Liver (tissue), 9 donors: ENCODE measurements around the gene ADGRF1. TPM values are rescaled to one million over a fixed set of nuclear protein-coding genes. Genes with fewer than 3 reads are reported as not detected.

Source experiments
- DNase-seq: peaks from one replicate; pipeline ENCODE4 v3.0.0-alpha.2; 2017; ENCODE audit warnings: low spot score
- H3K27ac ChIP-seq, 2 donors: one replicate each; pipeline ENCODE4 v1.7.0; 2013; ENCODE audit warnings: inconsistent platforms in 2 of 2, low read length in 2 of 2, control low read depth in 1 of 2, low read depth in 1 of 2, mild to moderate bottlenecking in 1 of 2
- H3K27me3 ChIP-seq, 4 donors: one replicate each; pipeline versions ENCODE4 v1.6.1 to v1.7.0; 2013; ENCODE audit warnings: low read length in 3 of 4, inconsistent platforms in 1 of 4, mild to moderate bottlenecking in 1 of 4, moderate library complexity in 1 of 4; ENCODE audit not compliant: control insufficient read depth in 4 of 4, insufficient read depth in 4 of 4
- H3K36me3 ChIP-seq, 4 donors: one replicate each; pipeline versions ENCODE4 v1.6.1 to v1.7.0; 2013; ENCODE audit warnings: low read length in 3 of 4, mild to moderate bottlenecking in 3 of 4, low read depth in 1 of 4, moderate library complexity in 1 of 4; ENCODE audit not compliant: control insufficient read depth in 4 of 4, insufficient read depth in 3 of 4
- H3K4me1 ChIP-seq, 4 donors: one replicate each; pipeline versions ENCODE4 v1.6.1 to v1.7.0; 2013; ENCODE audit warnings: low read length in 3 of 4, mild to moderate bottlenecking in 3 of 4, moderate library complexity in 1 of 4; ENCODE audit not compliant: control insufficient read depth in 4 of 4, insufficient read depth in 4 of 4
- H3K4me3 ChIP-seq, 3 donors: one replicate each; pipeline versions ENCODE4 v1.6.1 to v1.7.0; 2013; ENCODE audit warnings: low read length in 3 of 3, control low read depth in 1 of 3, low read depth in 1 of 3, mild to moderate bottlenecking in 1 of 3
- H3K9ac ChIP-seq, 2 donors: one replicate each; pipeline ENCODE4 v1.7.0; 2013; ENCODE audit warnings: low read length in 2 of 2, mild to moderate bottlenecking in 2 of 2, moderate library complexity in 2 of 2, control low read depth in 1 of 2, low read depth in 1 of 2
- H3K9me3 ChIP-seq, 4 donors: one replicate each; pipeline versions ENCODE4 v1.6.1 to v1.7.0; 2013; ENCODE audit warnings: low read length in 3 of 4; ENCODE audit not compliant: control insufficient read depth in 4 of 4
- EGR1 ChIP-seq, 2 donors: IDR thresholded peaks; 2 replicates each; pipeline ENCODE4 v1.6.1; 2016 to 2018; ENCODE audit warnings: antibody characterized with exemption in 2 of 2, low read depth in 2 of 2
- FOXA1 ChIP-seq: IDR thresholded peaks from 2 replicates; pipeline ENCODE4 v1.6.1; 2016; ENCODE audit warnings: antibody characterized with exemption
- FOXA2 ChIP-seq: IDR thresholded peaks from 2 replicates; pipeline ENCODE4 v1.6.1; 2016; ENCODE audit warnings: antibody characterized with exemption
- GABPA ChIP-seq, 2 donors: IDR thresholded peaks in 1 of 2; conservative IDR thresholded peaks in 1 of 2; 2 replicates each; pipeline ENCODE4 v1.6.1; 2016; ENCODE audit warnings: antibody characterized with exemption in 2 of 2, mild to moderate bottlenecking in 1 of 2, moderate library complexity in 1 of 2
- HNF4A ChIP-seq, 2 donors: conservative IDR thresholded peaks; 2 replicates each; pipeline ENCODE4 v1.6.1; 2016; ENCODE audit warnings: antibody characterized with exemption in 2 of 2, mild to moderate bottlenecking in 2 of 2
- HNF4G ChIP-seq: IDR thresholded peaks from 2 replicates; pipeline ENCODE4 v1.6.1; 2016; ENCODE audit warnings: antibody characterized with exemption
- JUND ChIP-seq, 2 donors: IDR thresholded peaks; 2 replicates each; pipeline ENCODE4 v1.6.1; 2016; ENCODE audit warnings: antibody characterized with exemption in 2 of 2
- NR2F2 ChIP-seq: IDR thresholded peaks from 2 replicates; pipeline ENCODE4 v1.6.1; 2016; ENCODE audit warnings: antibody characterized with exemption
- RAD21 ChIP-seq, 2 donors: IDR thresholded peaks; 2 replicates each; pipeline ENCODE4 v1.6.1; 2016; ENCODE audit warnings: antibody characterized with exemption in 2 of 2, mild to moderate bottlenecking in 2 of 2
- RXRA ChIP-seq, 2 donors: IDR thresholded peaks; 2 replicates each; pipeline ENCODE4 v1.6.1; 2017 to 2018; ENCODE audit warnings: antibody characterized with exemption in 2 of 2, mild to moderate bottlenecking in 1 of 2
- SP1 ChIP-seq: IDR thresholded peaks from 2 replicates; pipeline ENCODE4 v1.6.1; 2018; ENCODE audit warnings: antibody characterized with exemption, mild to moderate bottlenecking
- TAF1 ChIP-seq: conservative IDR thresholded peaks from 2 replicates; pipeline ENCODE4 v1.6.1; 2016; ENCODE audit warnings: antibody characterized with exemption, mild to moderate bottlenecking
- YY1 ChIP-seq: IDR thresholded peaks from 2 replicates; pipeline ENCODE4 v1.6.1; 2016; ENCODE audit warnings: antibody characterized with exemption, mild to moderate bottlenecking
- WGBS: extraction: QIAGEN DNeasy Blood & Tissue Kit; methylation state at CpG from one replicate; pipeline ENCODE4 v1.1.7; 2013; 5-methylcytosine and 5-hydroxymethylcytosine counted together
- polyA plus RNA-seq, 2 donors: library from polyadenylated mRNA; stranded (reverse) in 1 of 2; unstranded in 1 of 2; fragments of 200-250 nt in 1 of 2; fragments of >200 nt in 1 of 2; fragmentation: Nextera tagmentation in 1 of 2; extraction: Ambion mirVana in 1 of 2; gene quantifications; one replicate each; pipeline versions ENCODE4 v1.2.1 to v1.2.3, GENCODE V29; 2013 to 2015
- total RNA-seq, 2 donors: library from RNA; depleted of rRNA; stranded (reverse); fragments of >200 nt; gene quantifications; one replicate each; pipeline ENCODE4 v1.2.3, GENCODE V29; 2014
- TF ChIP-seq, protein P1 (sequence below): IDR thresholded peaks from 2 replicates; pipeline ENCODE4 v1.6.1; 2016; ENCODE audit warnings: antibody characterized with exemption, mild to moderate bottlenecking
- TF ChIP-seq, protein P2 (sequence below): IDR thresholded peaks from 2 replicates; pipeline ENCODE4 v1.6.1; 2016; ENCODE audit warnings: antibody characterized with exemption
- TF ChIP-seq, protein P3 (sequence below): IDR thresholded peaks from 2 replicates; pipeline ENCODE4 v1.6.1; 2016; ENCODE audit warnings: antibody characterized with exemption
- TF ChIP-seq, protein P4 (sequence below): IDR thresholded peaks from 2 replicates; pipeline ENCODE4 v1.6.1; 2016; ENCODE audit warnings: antibody characterized with exemption
- TF ChIP-seq, protein P5 (sequence below): fragments of 150-350 bp; IDR thresholded peaks from 2 replicates; pipeline ENCODE4 v1.5.1; 2017; ENCODE audit warnings: improper control_type of control experiment, low read depth, low read length; ENCODE audit not compliant: missing input control
- donor health status: healthy.
- donor health status: healthy.
- donor health status: healthy.
- donor health status: healthy.
- donor health status: healthy.

The ADGRF1 gene
- total and polyA plus RNA-seq, 4 donors, result 0.01 TPM; not detected in 3

DNA sequence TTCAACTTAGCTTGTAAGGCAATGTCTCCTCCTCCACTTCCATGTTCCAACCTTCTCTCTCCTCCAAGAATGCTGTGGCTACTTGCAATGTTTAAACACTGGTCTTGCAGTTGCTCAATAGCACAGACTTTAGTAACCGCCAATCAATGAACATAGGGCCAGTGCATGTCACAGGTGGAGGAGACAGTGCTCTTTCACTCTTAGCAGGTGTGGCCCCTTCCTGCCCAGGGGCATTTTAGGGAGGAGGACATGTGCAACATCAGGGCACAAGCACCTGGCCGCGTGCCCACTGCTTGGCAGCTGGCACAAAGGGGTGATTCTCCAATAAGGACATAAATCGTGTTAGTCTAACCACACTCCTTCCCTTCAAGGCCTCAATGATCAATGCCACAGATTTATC is 41.3 kb downstream of the ADGRF1 start:
- Histone ChIP-seq H3K27me3 (no peaks in the 10 kb centered on the region), H3K9me3 (no peaks in the 10 kb centered on the region), H3K36me3 (no peaks in the 10 kb centered on the region), H3K4me1 (no peaks in the 10 kb centered on the region), H3K27ac (no peak overlapping the region), H3K4me3 (no peak overlapping the region), H3K9ac (no peak overlapping the region)
- no peak for TF ChIP-seq YY1
- TF ChIP-seq, protein P1, sequence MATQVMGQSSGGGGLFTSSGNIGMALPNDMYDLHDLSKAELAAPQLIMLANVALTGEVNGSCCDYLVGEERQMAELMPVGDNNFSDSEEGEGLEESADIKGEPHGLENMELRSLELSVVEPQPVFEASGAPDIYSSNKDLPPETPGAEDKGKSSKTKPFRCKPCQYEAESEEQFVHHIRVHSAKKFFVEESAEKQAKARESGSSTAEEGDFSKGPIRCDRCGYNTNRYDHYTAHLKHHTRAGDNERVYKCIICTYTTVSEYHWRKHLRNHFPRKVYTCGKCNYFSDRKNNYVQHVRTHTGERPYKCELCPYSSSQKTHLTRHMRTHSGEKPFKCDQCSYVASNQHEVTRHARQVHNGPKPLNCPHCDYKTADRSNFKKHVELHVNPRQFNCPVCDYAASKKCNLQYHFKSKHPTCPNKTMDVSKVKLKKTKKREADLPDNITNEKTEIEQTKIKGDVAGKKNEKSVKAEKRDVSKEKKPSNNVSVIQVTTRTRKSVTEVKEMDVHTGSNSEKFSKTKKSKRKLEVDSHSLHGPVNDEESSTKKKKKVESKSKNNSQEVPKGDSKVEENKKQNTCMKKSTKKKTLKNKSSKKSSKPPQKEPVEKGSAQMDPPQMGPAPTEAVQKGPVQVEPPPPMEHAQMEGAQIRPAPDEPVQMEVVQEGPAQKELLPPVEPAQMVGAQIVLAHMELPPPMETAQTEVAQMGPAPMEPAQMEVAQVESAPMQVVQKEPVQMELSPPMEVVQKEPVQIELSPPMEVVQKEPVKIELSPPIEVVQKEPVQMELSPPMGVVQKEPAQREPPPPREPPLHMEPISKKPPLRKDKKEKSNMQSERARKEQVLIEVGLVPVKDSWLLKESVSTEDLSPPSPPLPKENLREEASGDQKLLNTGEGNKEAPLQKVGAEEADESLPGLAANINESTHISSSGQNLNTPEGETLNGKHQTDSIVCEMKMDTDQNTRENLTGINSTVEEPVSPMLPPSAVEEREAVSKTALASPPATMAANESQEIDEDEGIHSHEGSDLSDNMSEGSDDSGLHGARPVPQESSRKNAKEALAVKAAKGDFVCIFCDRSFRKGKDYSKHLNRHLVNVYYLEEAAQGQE, result no peak
- TF ChIP-seq, protein P2, sequence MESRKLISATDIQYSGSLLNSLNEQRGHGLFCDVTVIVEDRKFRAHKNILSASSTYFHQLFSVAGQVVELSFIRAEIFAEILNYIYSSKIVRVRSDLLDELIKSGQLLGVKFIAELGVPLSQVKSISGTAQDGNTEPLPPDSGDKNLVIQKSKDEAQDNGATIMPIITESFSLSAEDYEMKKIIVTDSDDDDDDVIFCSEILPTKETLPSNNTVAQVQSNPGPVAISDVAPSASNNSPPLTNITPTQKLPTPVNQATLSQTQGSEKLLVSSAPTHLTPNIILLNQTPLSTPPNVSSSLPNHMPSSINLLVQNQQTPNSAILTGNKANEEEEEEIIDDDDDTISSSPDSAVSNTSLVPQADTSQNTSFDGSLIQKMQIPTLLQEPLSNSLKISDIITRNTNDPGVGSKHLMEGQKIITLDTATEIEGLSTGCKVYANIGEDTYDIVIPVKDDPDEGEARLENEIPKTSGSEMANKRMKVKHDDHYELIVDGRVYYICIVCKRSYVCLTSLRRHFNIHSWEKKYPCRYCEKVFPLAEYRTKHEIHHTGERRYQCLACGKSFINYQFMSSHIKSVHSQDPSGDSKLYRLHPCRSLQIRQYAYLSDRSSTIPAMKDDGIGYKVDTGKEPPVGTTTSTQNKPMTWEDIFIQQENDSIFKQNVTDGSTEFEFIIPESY, result no peak
- DNase-seq, result no peak
- 85% methylated on average over 4 of the region's 4 CpGs for WGBS

DNA sequence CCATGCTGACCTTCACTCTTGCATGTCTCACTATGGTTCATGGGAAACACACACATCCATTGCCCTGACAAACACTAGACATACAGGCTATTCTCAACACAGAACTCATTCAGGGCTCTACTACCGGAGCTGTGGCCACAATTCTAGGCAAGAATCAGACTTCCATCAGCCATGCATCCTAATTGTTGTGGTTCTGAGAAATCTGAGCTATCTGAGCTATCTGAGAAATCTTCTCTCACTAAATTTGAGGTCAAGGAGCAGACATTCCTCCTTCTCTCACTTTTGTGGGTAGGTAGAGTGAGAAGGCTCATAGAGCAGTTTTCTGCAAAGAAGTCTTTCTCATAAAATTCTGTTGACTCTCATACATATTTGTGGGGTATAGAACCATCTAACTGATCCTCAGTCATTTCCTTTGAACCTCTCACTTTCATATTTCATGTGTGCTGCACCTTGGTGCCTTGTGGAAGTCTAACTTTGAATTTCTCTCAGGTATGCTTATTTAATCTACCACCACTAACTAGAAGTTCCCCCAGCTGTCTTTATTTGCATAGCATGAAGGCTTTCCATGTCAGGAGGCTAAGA is 43.6 kb downstream of the ADGRF1 start:
- Histone ChIP-seq H3K4me3 (no peak overlapping the region), H3K9me3 (no peaks in the 10 kb centered on the region), H3K36me3 (no peaks in the 10 kb centered on the region), H3K4me1 (no peaks in the 10 kb centered on the region), H3K9ac (no peak overlapping the region), H3K27me3 (peaks cover 0 to 4% (median 0%) of the 10 kb centered on the region in 4 donors), H3K27ac (no peak overlapping the region)
- TF ChIP-seq FOXA2 (no peak), RAD21 (IDR thresholded peaks at IDR 0.05) (no peak), GABPA (IDR thresholded peaks at IDR 0.05 in 1 of 2, conservative IDR thresholded peaks at IDR 0.05 in 1 of 2) (no peak), HNF4G (no peak), EGR1 (IDR thresholded peaks at IDR 0.05; ENCODE audit: low read depth in 2 of 2) (no peak), NR2F2 (no peak), TAF1 (no peak), HNF4A (conservative IDR thresholded peaks at IDR 0.05) (no peak), FOXA1 (no peak), RXRA (IDR thresholded peaks at IDR 0.05) (no peak), SP1 (no peak), YY1 (no peak), JUND (IDR thresholded peaks at IDR 0.05) (no peak)
- TF ChIP-seq, protein P1, result no peak
- TF ChIP-seq, protein P3, sequence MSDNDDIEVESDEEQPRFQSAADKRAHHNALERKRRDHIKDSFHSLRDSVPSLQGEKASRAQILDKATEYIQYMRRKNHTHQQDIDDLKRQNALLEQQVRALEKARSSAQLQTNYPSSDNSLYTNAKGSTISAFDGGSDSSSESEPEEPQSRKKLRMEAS, result no peak
- TF ChIP-seq, protein P4, sequence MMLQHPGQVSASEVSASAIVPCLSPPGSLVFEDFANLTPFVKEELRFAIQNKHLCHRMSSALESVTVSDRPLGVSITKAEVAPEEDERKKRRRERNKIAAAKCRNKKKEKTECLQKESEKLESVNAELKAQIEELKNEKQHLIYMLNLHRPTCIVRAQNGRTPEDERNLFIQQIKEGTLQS, result no peak
- TF ChIP-seq, protein P2, result no peak
- TF ChIP-seq, protein P5, sequence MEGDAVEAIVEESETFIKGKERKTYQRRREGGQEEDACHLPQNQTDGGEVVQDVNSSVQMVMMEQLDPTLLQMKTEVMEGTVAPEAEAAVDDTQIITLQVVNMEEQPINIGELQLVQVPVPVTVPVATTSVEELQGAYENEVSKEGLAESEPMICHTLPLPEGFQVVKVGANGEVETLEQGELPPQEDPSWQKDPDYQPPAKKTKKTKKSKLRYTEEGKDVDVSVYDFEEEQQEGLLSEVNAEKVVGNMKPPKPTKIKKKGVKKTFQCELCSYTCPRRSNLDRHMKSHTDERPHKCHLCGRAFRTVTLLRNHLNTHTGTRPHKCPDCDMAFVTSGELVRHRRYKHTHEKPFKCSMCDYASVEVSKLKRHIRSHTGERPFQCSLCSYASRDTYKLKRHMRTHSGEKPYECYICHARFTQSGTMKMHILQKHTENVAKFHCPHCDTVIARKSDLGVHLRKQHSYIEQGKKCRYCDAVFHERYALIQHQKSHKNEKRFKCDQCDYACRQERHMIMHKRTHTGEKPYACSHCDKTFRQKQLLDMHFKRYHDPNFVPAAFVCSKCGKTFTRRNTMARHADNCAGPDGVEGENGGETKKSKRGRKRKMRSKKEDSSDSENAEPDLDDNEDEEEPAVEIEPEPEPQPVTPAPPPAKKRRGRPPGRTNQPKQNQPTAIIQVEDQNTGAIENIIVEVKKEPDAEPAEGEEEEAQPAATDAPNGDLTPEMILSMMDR, result no peak
- WGBS, result 94% methylated on average over 1 of the region's 1 CpG
- DNase-seq, result no peak
